Liver (tissue), 9 donors: Measurements from ENCODE around the gene MEIOC. TPM values are rescaled to one million over a fixed set of nuclear protein-coding genes. Genes with fewer than 3 reads are reported as not detected.

Experiments
- DNase-seq: peaks from one replicate; pipeline ENCODE4 v3.0.0-alpha.2; 2017; ENCODE audit warnings: low spot score
- H3K27ac ChIP-seq, 2 donors: one replicate each; pipeline ENCODE4 v1.7.0; 2013; ENCODE audit warnings: inconsistent platforms in 2 of 2, low read length in 2 of 2, control low read depth in 1 of 2, low read depth in 1 of 2, mild to moderate bottlenecking in 1 of 2
- H3K27me3 ChIP-seq, 4 donors: one replicate each; pipeline versions ENCODE4 v1.6.1 to v1.7.0; 2013; ENCODE audit warnings: low read length in 3 of 4, inconsistent platforms in 1 of 4, mild to moderate bottlenecking in 1 of 4, moderate library complexity in 1 of 4; ENCODE audit not compliant: control insufficient read depth in 4 of 4, insufficient read depth in 4 of 4
- H3K36me3 ChIP-seq, 4 donors: one replicate each; pipeline versions ENCODE4 v1.6.1 to v1.7.0; 2013; ENCODE audit warnings: low read length in 3 of 4, mild to moderate bottlenecking in 3 of 4, low read depth in 1 of 4, moderate library complexity in 1 of 4; ENCODE audit not compliant: control insufficient read depth in 4 of 4, insufficient read depth in 3 of 4
- H3K4me1 ChIP-seq, 4 donors: one replicate each; pipeline versions ENCODE4 v1.6.1 to v1.7.0; 2013; ENCODE audit warnings: low read length in 3 of 4, mild to moderate bottlenecking in 3 of 4, moderate library complexity in 1 of 4; ENCODE audit not compliant: control insufficient read depth in 4 of 4, insufficient read depth in 4 of 4
- H3K4me3 ChIP-seq, 3 donors: one replicate each; pipeline versions ENCODE4 v1.6.1 to v1.7.0; 2013; ENCODE audit warnings: low read length in 3 of 3, control low read depth in 1 of 3, low read depth in 1 of 3, mild to moderate bottlenecking in 1 of 3
- H3K9ac ChIP-seq, 2 donors: one replicate each; pipeline ENCODE4 v1.7.0; 2013; ENCODE audit warnings: low read length in 2 of 2, mild to moderate bottlenecking in 2 of 2, moderate library complexity in 2 of 2, control low read depth in 1 of 2, low read depth in 1 of 2
- H3K9me3 ChIP-seq, 4 donors: one replicate each; pipeline versions ENCODE4 v1.6.1 to v1.7.0; 2013; ENCODE audit warnings: low read length in 3 of 4; ENCODE audit not compliant: control insufficient read depth in 4 of 4
- FOXA1 ChIP-seq: IDR thresholded peaks from 2 replicates; pipeline ENCODE4 v1.6.1; 2016; ENCODE audit warnings: antibody characterized with exemption
- FOXA2 ChIP-seq: IDR thresholded peaks from 2 replicates; pipeline ENCODE4 v1.6.1; 2016; ENCODE audit warnings: antibody characterized with exemption
- GABPA ChIP-seq, 2 donors: IDR thresholded peaks in 1 of 2; conservative IDR thresholded peaks in 1 of 2; 2 replicates each; pipeline ENCODE4 v1.6.1; 2016; ENCODE audit warnings: antibody characterized with exemption in 2 of 2, mild to moderate bottlenecking in 1 of 2, moderate library complexity in 1 of 2
- HNF4A ChIP-seq, 2 donors: conservative IDR thresholded peaks; 2 replicates each; pipeline ENCODE4 v1.6.1; 2016; ENCODE audit warnings: antibody characterized with exemption in 2 of 2, mild to moderate bottlenecking in 2 of 2
- HNF4G ChIP-seq: IDR thresholded peaks from 2 replicates; pipeline ENCODE4 v1.6.1; 2016; ENCODE audit warnings: antibody characterized with exemption
- MAX ChIP-seq: IDR thresholded peaks from 2 replicates; pipeline ENCODE4 v1.6.1; 2016; ENCODE audit warnings: antibody characterized with exemption
- NR2F2 ChIP-seq: IDR thresholded peaks from 2 replicates; pipeline ENCODE4 v1.6.1; 2016; ENCODE audit warnings: antibody characterized with exemption
- RXRA ChIP-seq, 2 donors: IDR thresholded peaks; 2 replicates each; pipeline ENCODE4 v1.6.1; 2017 to 2018; ENCODE audit warnings: antibody characterized with exemption in 2 of 2, mild to moderate bottlenecking in 1 of 2
- SP1 ChIP-seq: IDR thresholded peaks from 2 replicates; pipeline ENCODE4 v1.6.1; 2018; ENCODE audit warnings: antibody characterized with exemption, mild to moderate bottlenecking
- WGBS: extraction: QIAGEN DNeasy Blood & Tissue Kit; methylation state at CpG from one replicate; pipeline ENCODE4 v1.1.7; 2013; 5-methylcytosine and 5-hydroxymethylcytosine counted together
- polyA plus RNA-seq, 2 donors: library from polyadenylated mRNA; stranded (reverse) in 1 of 2; unstranded in 1 of 2; fragments of 200-250 nt in 1 of 2; fragments of >200 nt in 1 of 2; fragmentation: Nextera tagmentation in 1 of 2; extraction: Ambion mirVana in 1 of 2; gene quantifications; one replicate each; pipeline versions ENCODE4 v1.2.1 to v1.2.3, GENCODE V29; 2013 to 2015
- total RNA-seq, 2 donors: library from RNA; depleted of rRNA; stranded (reverse); fragments of >200 nt; gene quantifications; one replicate each; pipeline ENCODE4 v1.2.3, GENCODE V29; 2014
- TF ChIP-seq, protein P1 (sequence below): IDR thresholded peaks from 2 replicates; pipeline ENCODE4 v1.6.1; 2016; ENCODE audit warnings: antibody characterized with exemption
- TF ChIP-seq, protein P2 (sequence below): IDR thresholded peaks from 2 replicates; pipeline ENCODE4 v1.6.1; 2016; ENCODE audit warnings: antibody characterized with exemption, mild to moderate bottlenecking
- TF ChIP-seq, protein P3 (sequence below): fragments of 150-350 bp; IDR thresholded peaks from 2 replicates; pipeline ENCODE4 v1.5.1; 2017; ENCODE audit warnings: improper control_type of control experiment, low read depth, low read length; ENCODE audit not compliant: missing input control
- TF ChIP-seq, protein P4 (sequence below): IDR thresholded peaks from 2 replicates; pipeline ENCODE4 v1.6.1; 2016; ENCODE audit warnings: antibody characterized with exemption
- donor health status: healthy.
- donor health status: healthy.
- donor health status: healthy.
- donor health status: healthy.
- donor health status: healthy.

The MEIOC gene
- total and polyA plus RNA-seq, 4 donors: 0.31 TPM; not detected in 3

GRCh38 chr17:44627513-44628242, 28.6 kb upstream of the MEIOC start:
- no peaks in the 10 kb centered on the region for H3K4me1 ChIP-seq
- H3K27me3 ChIP-seq: no peaks in the 10 kb centered on the region
- no peak for DNase-seq
- no peaks in the 10 kb centered on the region for H3K9me3 ChIP-seq
- WGBS: 84% methylated on average over 9 of the region's 9 CpGs
- TF ChIP-seq, protein P1, sequence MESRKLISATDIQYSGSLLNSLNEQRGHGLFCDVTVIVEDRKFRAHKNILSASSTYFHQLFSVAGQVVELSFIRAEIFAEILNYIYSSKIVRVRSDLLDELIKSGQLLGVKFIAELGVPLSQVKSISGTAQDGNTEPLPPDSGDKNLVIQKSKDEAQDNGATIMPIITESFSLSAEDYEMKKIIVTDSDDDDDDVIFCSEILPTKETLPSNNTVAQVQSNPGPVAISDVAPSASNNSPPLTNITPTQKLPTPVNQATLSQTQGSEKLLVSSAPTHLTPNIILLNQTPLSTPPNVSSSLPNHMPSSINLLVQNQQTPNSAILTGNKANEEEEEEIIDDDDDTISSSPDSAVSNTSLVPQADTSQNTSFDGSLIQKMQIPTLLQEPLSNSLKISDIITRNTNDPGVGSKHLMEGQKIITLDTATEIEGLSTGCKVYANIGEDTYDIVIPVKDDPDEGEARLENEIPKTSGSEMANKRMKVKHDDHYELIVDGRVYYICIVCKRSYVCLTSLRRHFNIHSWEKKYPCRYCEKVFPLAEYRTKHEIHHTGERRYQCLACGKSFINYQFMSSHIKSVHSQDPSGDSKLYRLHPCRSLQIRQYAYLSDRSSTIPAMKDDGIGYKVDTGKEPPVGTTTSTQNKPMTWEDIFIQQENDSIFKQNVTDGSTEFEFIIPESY: no peak
- TF ChIP-seq HNF4A (conservative IDR thresholded peaks at IDR 0.05): no peak
- TF ChIP-seq MAX: no peak
- TF ChIP-seq, protein P2, sequence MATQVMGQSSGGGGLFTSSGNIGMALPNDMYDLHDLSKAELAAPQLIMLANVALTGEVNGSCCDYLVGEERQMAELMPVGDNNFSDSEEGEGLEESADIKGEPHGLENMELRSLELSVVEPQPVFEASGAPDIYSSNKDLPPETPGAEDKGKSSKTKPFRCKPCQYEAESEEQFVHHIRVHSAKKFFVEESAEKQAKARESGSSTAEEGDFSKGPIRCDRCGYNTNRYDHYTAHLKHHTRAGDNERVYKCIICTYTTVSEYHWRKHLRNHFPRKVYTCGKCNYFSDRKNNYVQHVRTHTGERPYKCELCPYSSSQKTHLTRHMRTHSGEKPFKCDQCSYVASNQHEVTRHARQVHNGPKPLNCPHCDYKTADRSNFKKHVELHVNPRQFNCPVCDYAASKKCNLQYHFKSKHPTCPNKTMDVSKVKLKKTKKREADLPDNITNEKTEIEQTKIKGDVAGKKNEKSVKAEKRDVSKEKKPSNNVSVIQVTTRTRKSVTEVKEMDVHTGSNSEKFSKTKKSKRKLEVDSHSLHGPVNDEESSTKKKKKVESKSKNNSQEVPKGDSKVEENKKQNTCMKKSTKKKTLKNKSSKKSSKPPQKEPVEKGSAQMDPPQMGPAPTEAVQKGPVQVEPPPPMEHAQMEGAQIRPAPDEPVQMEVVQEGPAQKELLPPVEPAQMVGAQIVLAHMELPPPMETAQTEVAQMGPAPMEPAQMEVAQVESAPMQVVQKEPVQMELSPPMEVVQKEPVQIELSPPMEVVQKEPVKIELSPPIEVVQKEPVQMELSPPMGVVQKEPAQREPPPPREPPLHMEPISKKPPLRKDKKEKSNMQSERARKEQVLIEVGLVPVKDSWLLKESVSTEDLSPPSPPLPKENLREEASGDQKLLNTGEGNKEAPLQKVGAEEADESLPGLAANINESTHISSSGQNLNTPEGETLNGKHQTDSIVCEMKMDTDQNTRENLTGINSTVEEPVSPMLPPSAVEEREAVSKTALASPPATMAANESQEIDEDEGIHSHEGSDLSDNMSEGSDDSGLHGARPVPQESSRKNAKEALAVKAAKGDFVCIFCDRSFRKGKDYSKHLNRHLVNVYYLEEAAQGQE: no peak
- TF ChIP-seq FOXA2: no peak
- TF ChIP-seq, protein P3, sequence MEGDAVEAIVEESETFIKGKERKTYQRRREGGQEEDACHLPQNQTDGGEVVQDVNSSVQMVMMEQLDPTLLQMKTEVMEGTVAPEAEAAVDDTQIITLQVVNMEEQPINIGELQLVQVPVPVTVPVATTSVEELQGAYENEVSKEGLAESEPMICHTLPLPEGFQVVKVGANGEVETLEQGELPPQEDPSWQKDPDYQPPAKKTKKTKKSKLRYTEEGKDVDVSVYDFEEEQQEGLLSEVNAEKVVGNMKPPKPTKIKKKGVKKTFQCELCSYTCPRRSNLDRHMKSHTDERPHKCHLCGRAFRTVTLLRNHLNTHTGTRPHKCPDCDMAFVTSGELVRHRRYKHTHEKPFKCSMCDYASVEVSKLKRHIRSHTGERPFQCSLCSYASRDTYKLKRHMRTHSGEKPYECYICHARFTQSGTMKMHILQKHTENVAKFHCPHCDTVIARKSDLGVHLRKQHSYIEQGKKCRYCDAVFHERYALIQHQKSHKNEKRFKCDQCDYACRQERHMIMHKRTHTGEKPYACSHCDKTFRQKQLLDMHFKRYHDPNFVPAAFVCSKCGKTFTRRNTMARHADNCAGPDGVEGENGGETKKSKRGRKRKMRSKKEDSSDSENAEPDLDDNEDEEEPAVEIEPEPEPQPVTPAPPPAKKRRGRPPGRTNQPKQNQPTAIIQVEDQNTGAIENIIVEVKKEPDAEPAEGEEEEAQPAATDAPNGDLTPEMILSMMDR: no peak
- no peak for TF ChIP-seq RXRA (IDR thresholded peaks at IDR 0.05)
- no peak overlapping the region for H3K9ac ChIP-seq
- no peak overlapping the region for H3K27ac ChIP-seq
- H3K4me3 ChIP-seq: no peak overlapping the region
- no peaks in the 10 kb centered on the region for H3K36me3 ChIP-seq

GRCh38 chr17:44628243-44629188, 27.8 kb upstream of the MEIOC start:
- H3K27me3 ChIP-seq: no peaks in the 10 kb centered on the region
- H3K36me3 ChIP-seq: no peaks in the 10 kb centered on the region
- DNase-seq: no peak
- H3K4me1 ChIP-seq: no peaks in the 10 kb centered on the region
- no peak overlapping the region for H3K27ac ChIP-seq
- no peaks in the 10 kb centered on the region for H3K9me3 ChIP-seq
- 50% methylated on average over 34 of the region's 34 CpGs for WGBS
- no peak overlapping the region for H3K9ac ChIP-seq
- no peak overlapping the region for H3K4me3 ChIP-seq
- TF ChIP-seq RXRA (IDR thresholded peaks at IDR 0.05): no peak
- no peak for TF ChIP-seq FOXA1
- no peak for TF ChIP-seq HNF4G
- TF ChIP-seq, protein P1: no peak
- TF ChIP-seq MAX: no peak
- no peak for TF ChIP-seq HNF4A (conservative IDR thresholded peaks at IDR 0.05)
- TF ChIP-seq, protein P4, sequence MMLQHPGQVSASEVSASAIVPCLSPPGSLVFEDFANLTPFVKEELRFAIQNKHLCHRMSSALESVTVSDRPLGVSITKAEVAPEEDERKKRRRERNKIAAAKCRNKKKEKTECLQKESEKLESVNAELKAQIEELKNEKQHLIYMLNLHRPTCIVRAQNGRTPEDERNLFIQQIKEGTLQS: no peak
- no peak for TF ChIP-seq NR2F2
- no peak for TF ChIP-seq GABPA (IDR thresholded peaks at IDR 0.05 in 1 of 2, conservative IDR thresholded peaks at IDR 0.05 in 1 of 2)
- TF ChIP-seq SP1: no peak
- TF ChIP-seq, protein P2: no peak
